Thyroid gland (tissue), 4 donors: Measurements from ENCODE around the gene MYH6.

Source experiments
- POLR2A ChIP-seq, 2 donors: fragments of 450-650 bp; IDR thresholded peaks; one replicate each; pipeline ENCODE4 v1.6.1; 2017; ENCODE audit warnings: antibody characterized with exemption in 2 of 2, mild to moderate bottlenecking in 2 of 2, moderate library complexity in 1 of 2
- TF ChIP-seq, protein P1 (sequence below), 6 experiments: fragments of 200-600 bp in 3 of 6; fragments of 450-650 bp in 3 of 6; sonication (generic) in 3 of 6; IDR thresholded peaks; one replicate each; pipeline ENCODE4 v1.5.1; 2016 to 2019; ENCODE audit warnings: antibody characterized with exemption in 6 of 6, mild to moderate bottlenecking in 2 of 6, inconsistent platforms in 1 of 6, moderate library complexity in 1 of 6

DNA sequence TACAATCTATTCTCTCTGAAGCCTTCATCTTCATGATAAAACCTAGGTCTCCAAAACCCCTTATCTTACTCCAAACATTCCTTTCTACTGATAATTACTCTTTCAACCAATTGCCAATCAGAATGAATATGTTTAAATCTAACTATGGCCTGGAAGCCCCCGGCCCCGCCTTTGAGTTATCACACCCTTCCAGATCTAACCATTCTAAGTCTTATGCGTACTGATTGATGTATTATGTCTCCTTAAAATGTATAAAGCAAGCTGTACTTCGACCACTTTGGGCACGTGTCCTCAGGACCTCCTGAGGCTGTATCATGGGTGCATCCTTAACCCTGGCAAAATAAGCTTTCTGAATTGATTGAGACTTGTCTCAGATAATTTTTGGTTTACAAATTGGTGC lies 72.5 kb downstream of the MYH6 start:
- no peak for TF ChIP-seq POLR2A (IDR thresholded peaks at IDR 0.05)
- TF ChIP-seq, protein P1, sequence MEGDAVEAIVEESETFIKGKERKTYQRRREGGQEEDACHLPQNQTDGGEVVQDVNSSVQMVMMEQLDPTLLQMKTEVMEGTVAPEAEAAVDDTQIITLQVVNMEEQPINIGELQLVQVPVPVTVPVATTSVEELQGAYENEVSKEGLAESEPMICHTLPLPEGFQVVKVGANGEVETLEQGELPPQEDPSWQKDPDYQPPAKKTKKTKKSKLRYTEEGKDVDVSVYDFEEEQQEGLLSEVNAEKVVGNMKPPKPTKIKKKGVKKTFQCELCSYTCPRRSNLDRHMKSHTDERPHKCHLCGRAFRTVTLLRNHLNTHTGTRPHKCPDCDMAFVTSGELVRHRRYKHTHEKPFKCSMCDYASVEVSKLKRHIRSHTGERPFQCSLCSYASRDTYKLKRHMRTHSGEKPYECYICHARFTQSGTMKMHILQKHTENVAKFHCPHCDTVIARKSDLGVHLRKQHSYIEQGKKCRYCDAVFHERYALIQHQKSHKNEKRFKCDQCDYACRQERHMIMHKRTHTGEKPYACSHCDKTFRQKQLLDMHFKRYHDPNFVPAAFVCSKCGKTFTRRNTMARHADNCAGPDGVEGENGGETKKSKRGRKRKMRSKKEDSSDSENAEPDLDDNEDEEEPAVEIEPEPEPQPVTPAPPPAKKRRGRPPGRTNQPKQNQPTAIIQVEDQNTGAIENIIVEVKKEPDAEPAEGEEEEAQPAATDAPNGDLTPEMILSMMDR (IDR thresholded peaks at IDR 0.05): no peak
